H9 (cell line): ENCODE data around the gene CFAP299. TPM values are rescaled to one million over a fixed set of nuclear protein-coding genes. Genes with fewer than 3 reads are reported as not detected.

Experiments used
- DNase-seq: peaks from one replicate; pipeline ENCODE4 v3.0.0-alpha.2; 2017
- H2AFZ ChIP-seq: one replicate; pipeline ENCODE4 v1.6.1; 2013; ENCODE audit warnings: mild to moderate bottlenecking, low read length, control low read depth, moderate library complexity
- H2AK5ac ChIP-seq: 2 replicates; pipeline ENCODE4 v1.6.1; 2013; ENCODE audit warnings: low read length, control low read depth, mixed read lengths; ENCODE audit not compliant: insufficient read length
- H2BK120ac ChIP-seq: one replicate; pipeline ENCODE4 v1.6.1; 2013; ENCODE audit warnings: low read depth, mild to moderate bottlenecking, low read length, control low read depth, inconsistent platforms; ENCODE audit not compliant: poor library complexity, severe bottlenecking
- H2BK12ac ChIP-seq: 2 replicates; pipeline ENCODE4 v1.6.1; 2013; ENCODE audit warnings: low read length, control low read depth, mixed read lengths, low read depth; ENCODE audit not compliant: insufficient read length
- H2BK15ac ChIP-seq: 2 replicates; pipeline ENCODE4 v1.6.1; 2013; ENCODE audit warnings: low read depth, low read length, control low read depth
- H2BK20ac ChIP-seq: one replicate; pipeline ENCODE4 v1.6.1; 2013; ENCODE audit warnings: low read depth, mild to moderate bottlenecking, low read length, control low read depth, inconsistent platforms; ENCODE audit not compliant: poor library complexity, severe bottlenecking
- H2BK5ac ChIP-seq: 2 replicates; pipeline ENCODE4 v1.6.1; 2013; ENCODE audit warnings: low read length, control low read depth, mixed read lengths; ENCODE audit not compliant: insufficient read length
- H3K14ac ChIP-seq: 2 replicates; pipeline ENCODE4 v1.6.1; 2013; ENCODE audit warnings: low read length, control low read depth; ENCODE audit not compliant: insufficient read depth
- H3K18ac ChIP-seq: 2 replicates; pipeline ENCODE4 v1.6.1; 2013; ENCODE audit warnings: low read depth, mild to moderate bottlenecking, mixed read lengths, low read length, control low read depth; ENCODE audit not compliant: insufficient read length
- H3K23ac ChIP-seq: 2 replicates; pipeline ENCODE4 v1.6.1; 2013; ENCODE audit warnings: low read length, control low read depth, mixed read lengths, low read depth; ENCODE audit not compliant: insufficient read length
- H3K23me2 ChIP-seq: 2 replicates; pipeline ENCODE4 v1.6.1; 2013; ENCODE audit warnings: low read depth, mild to moderate bottlenecking, mixed read lengths, low read length, control low read depth; ENCODE audit not compliant: insufficient read length, poor library complexity, severe bottlenecking
- H3K27ac ChIP-seq: 2 replicates; pipeline ENCODE4 v1.5.1; 2013; ENCODE audit warnings: low read length, control low read depth, mixed read lengths, low read depth; ENCODE audit not compliant: insufficient read length
- H3K27me3 ChIP-seq: 2 replicates; pipeline ENCODE4 v1.6.1; 2013; ENCODE audit warnings: low read length, control low read depth, inconsistent platforms; ENCODE audit not compliant: insufficient read depth
- H3K4ac ChIP-seq: 2 replicates; pipeline ENCODE4 v1.6.1; 2013; ENCODE audit warnings: low read depth, mild to moderate bottlenecking, control low read depth, inconsistent platforms, low read length, moderate library complexity
- H3K4me1 ChIP-seq: 2 replicates; pipeline ENCODE4 v1.6.1; 2013; ENCODE audit warnings: low read length, control low read depth, inconsistent platforms; ENCODE audit not compliant: insufficient read depth
- H3K4me2 ChIP-seq: 2 replicates; pipeline ENCODE4 v1.6.1; 2013; ENCODE audit warnings: low read length, control low read depth, mixed read lengths; ENCODE audit not compliant: insufficient read length, insufficient read depth
- H3K56ac ChIP-seq: 2 replicates; pipeline ENCODE4 v1.6.1; 2013; ENCODE audit warnings: low read depth, mild to moderate bottlenecking, mixed read lengths, low read length, control low read depth; ENCODE audit not compliant: insufficient read length
- H3K79me1 ChIP-seq: 2 replicates; pipeline ENCODE4 v1.6.1; 2013; ENCODE audit warnings: low read depth, mild to moderate bottlenecking, moderate library complexity, low read length, control low read depth, inconsistent platforms; ENCODE audit not compliant: insufficient read depth, poor library complexity, severe bottlenecking
- H3K79me2 ChIP-seq: 2 replicates; pipeline ENCODE4 v1.6.1; 2013; ENCODE audit warnings: low read length, control low read depth, inconsistent platforms; ENCODE audit not compliant: insufficient read depth
- H3K9ac ChIP-seq: 2 replicates; pipeline ENCODE4 v1.6.1; 2013; ENCODE audit warnings: low read length, control low read depth, mixed read lengths; ENCODE audit not compliant: insufficient read length; ENCODE audit errors: extremely low read depth
- H3K9me3 ChIP-seq: one replicate; pipeline ENCODE4 v1.6.1; 2013; ENCODE audit warnings: low read depth, low read length, inconsistent platforms; ENCODE audit not compliant: control insufficient read depth
- H3T11ph ChIP-seq: one replicate; pipeline ENCODE4 v1.6.1; 2013; ENCODE audit warnings: mild to moderate bottlenecking, low read length, control low read depth, inconsistent platforms
- H4K20me1 ChIP-seq: one replicate; pipeline ENCODE4 v1.6.1; 2013; ENCODE audit not compliant: control insufficient read depth, insufficient read length, insufficient read depth
- H4K5ac ChIP-seq: 2 replicates; pipeline ENCODE4 v1.6.1; 2013; ENCODE audit warnings: low read depth, mild to moderate bottlenecking, mixed read lengths, low read length, control low read depth; ENCODE audit not compliant: insufficient read length
- H4K8ac ChIP-seq: replicated peaks from 2 replicates; pipeline ENCODE4 v1.6.1; 2013; ENCODE audit warnings: low read length, control low read depth, mixed read lengths, low read depth; ENCODE audit not compliant: insufficient read length
- H4K91ac ChIP-seq: 2 replicates; pipeline ENCODE4 v1.6.1; 2013; ENCODE audit warnings: low read depth, mild to moderate bottlenecking, moderate library complexity, mixed read lengths, low read length, control low read depth; ENCODE audit not compliant: insufficient read length
- H3K27ac Mint-ChIP-seq, 3 experiments: 2 replicates in 2 of 3; 3 replicates in 1 of 3; pipeline ENCODE4 v1.8.0; 2020 to 2021; ENCODE audit warnings: mixed read lengths in 3 of 3, mild to moderate bottlenecking in 1 of 3, moderate library complexity in 1 of 3
- H3K27me3 Mint-ChIP-seq: 2 replicates; pipeline ENCODE4 v1.8.0; 2021; ENCODE audit warnings: low read depth, mild to moderate bottlenecking, moderate library complexity, mixed read lengths
- H3K36me3 Mint-ChIP-seq, 3 experiments: 2 replicates in 2 of 3; 3 replicates in 1 of 3; pipeline ENCODE4 v1.8.0; 2020 to 2021; ENCODE audit warnings: low read depth in 3 of 3, mixed read lengths in 3 of 3; ENCODE audit not compliant: insufficient read depth in 1 of 3
- H3K4me1 Mint-ChIP-seq, 2 experiments: 2 replicates each; pipeline ENCODE4 v1.8.0; 2020; ENCODE audit warnings: mixed read lengths in 2 of 2
- H3K4me3 Mint-ChIP-seq, 2 experiments: 2 replicates in 1 of 2; 3 replicates in 1 of 2; pipeline ENCODE4 v1.8.0; 2020 to 2021; ENCODE audit warnings: mild to moderate bottlenecking in 2 of 2, mixed read lengths in 2 of 2, moderate library complexity in 1 of 2
- H3K9me3 Mint-ChIP-seq, 2 experiments: 2 replicates in 1 of 2; 3 replicates in 1 of 2; pipeline ENCODE4 v1.8.0; 2020; ENCODE audit warnings: mild to moderate bottlenecking in 2 of 2, mixed read lengths in 2 of 2, moderate library complexity in 1 of 2
- CTCF ChIP-seq: fragments of 200-600 bp; sonication (generic); conservative IDR thresholded peaks from 3 replicates; pipeline ENCODE4 v1.8.0; 2021; ENCODE audit warnings: antibody characterized with exemption, mild to moderate bottlenecking
- WGBS: extraction: QIAGEN DNeasy Blood & Tissue Kit; methylation state at CpG from one replicate; pipeline ENCODE4 v1.1.7; 2013; ENCODE audit warnings: missing lambda C conversion rate, low lambda C conversion rate, mixed read lengths; ENCODE audit not compliant: insufficient read length; ENCODE audit errors: extremely low coverage; 5-methylcytosine and 5-hydroxymethylcytosine counted together
- total RNA-seq: library from RNA; stranded (reverse); gene quantifications from 2 replicates; pipeline ENCODE4 v1.2.1, GENCODE V29; 2021

Gene CFAP299
- total RNA-seq, 1 experiment from 2014 or later = not detected

- no peaks in the 10 kb centered on the region for H3K27me3 ChIP-seq
- no peak overlapping the region for H2BK15ac ChIP-seq
- H3T11ph ChIP-seq = no peak overlapping the region
- H3K4me2 ChIP-seq = no peak overlapping the region
- H4K20me1 ChIP-seq = no peaks in the 10 kb centered on the region
- no peak overlapping the region for H2BK20ac ChIP-seq
- no peak overlapping the region for H2BK12ac ChIP-seq
- no peak overlapping the region for H3K4ac ChIP-seq
- H2BK120ac ChIP-seq = no peak overlapping the region
- no peak overlapping the region; a peak in 1 of 5 replicates for H3K4me3 Mint-ChIP-seq
- DNase-seq = no peak
- H3K23me2 ChIP-seq = no peaks in the 10 kb centered on the region
- H3K79me2 ChIP-seq = no peaks in the 10 kb centered on the region
- no peak overlapping the region for H2BK5ac ChIP-seq
- no peak for TF ChIP-seq CTCF
- H3K23ac ChIP-seq = no peak overlapping the region
- H2AFZ ChIP-seq = no peak overlapping the region
- H3K9me3 Mint-ChIP-seq = no peaks in the 10 kb centered on the region
- H3K4me1 Mint-ChIP-seq = peaks cover 31% of the 10 kb centered on the region in 2 experiments
- H3K9ac ChIP-seq = no peak overlapping the region
- H3K9me3 ChIP-seq = no peaks in the 10 kb centered on the region
- no peaks in the 10 kb centered on the region for H3K79me1 ChIP-seq
- H2AK5ac ChIP-seq = no peak overlapping the region
- WGBS = no CpG with 5 or more reads among the region's 1 CpG
- H4K8ac ChIP-seq = no peak overlapping the region
- no peak overlapping the region for H3K14ac ChIP-seq
- no peak overlapping the region for H3K18ac ChIP-seq
- no peak overlapping the region for H4K5ac ChIP-seq
- no peaks in the 10 kb centered on the region for H3K36me3 Mint-ChIP-seq
- H3K27ac Mint-ChIP-seq = no peak overlapping the region
- H3K27ac ChIP-seq = no peak overlapping the region
- H3K56ac ChIP-seq = no peak overlapping the region
- no peak overlapping the region for H4K91ac ChIP-seq
- no peaks in the 10 kb centered on the region for H3K27me3 Mint-ChIP-seq
- no peaks in the 10 kb centered on the region for H3K4me1 ChIP-seq
Observed at GRCh38 chr4:80419946-80420345, 84.4 kb downstream of the CFAP299 start.
